ENCODE measurements around the gene RPS15.

DNA sequence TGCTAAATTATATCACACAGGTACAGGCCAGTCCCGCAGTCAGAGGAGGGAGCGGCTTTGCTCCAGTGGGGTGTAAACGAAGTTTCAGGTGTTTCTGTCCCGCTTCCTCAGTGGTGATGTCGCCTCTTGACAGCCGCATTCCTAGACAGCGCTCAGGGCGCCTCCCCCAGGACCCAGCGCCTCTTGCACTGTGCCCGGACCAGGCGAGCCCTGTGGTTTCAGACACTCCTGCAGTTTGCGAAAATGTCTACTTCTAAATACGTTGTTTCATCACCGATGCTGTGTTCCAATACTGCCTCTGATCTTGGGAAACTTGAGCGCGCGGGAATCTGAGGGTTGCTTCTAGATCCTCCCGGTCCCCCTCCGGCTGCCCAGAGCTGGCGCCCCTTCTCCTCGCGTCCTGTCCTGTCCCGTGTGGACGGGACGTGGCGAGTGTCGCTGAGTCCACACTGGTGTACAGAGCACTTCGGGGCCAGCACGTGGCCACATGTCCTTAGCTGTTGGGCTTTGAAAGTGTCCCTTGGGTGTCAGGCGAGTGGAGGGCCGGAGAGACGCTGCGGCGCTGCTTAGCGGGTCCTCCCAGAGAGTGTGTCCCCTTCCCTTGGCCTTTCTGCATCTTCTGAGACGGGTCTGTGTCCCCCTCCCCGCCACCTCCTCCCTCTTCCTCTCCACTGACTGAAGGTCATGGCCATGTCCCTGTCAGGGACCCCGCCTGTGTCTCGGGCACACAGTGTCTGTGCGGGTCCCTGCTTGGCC, 14.6 kb upstream of the RPS15 start:
- TF ChIP-seq POLR2A (IDR thresholded peaks at IDR 0.05) (no peak), CTCF (IDR thresholded peaks at IDR 0.05) (no peak)

All from right lobe of liver (tissue), 4 donors.